DOHH2 (cell line): ENCODE measurements around the gene ERC2.

ENCODE experiments used
- EZH2phosphoT487 ChIP-seq: fragments of 200-600 bp; sonication (generic); IDR thresholded peaks from 2 replicates; pipeline ENCODE4 v1.6.1; 2017; ENCODE audit warnings: borderline replicate concordance, mild to moderate bottlenecking, antibody characterized with exemption, low read length, moderate library complexity, mixed read lengths
- TF ChIP-seq, protein P1 (sequence below): fragments of 200-600 bp; sonication (generic); IDR thresholded peaks from one replicate; pipeline ENCODE4 v1.5.1; 2014; ENCODE audit warnings: antibody characterized with exemption, mild to moderate bottlenecking, low read depth, low read length; ENCODE audit not compliant: poor library complexity, severe bottlenecking

DNA sequence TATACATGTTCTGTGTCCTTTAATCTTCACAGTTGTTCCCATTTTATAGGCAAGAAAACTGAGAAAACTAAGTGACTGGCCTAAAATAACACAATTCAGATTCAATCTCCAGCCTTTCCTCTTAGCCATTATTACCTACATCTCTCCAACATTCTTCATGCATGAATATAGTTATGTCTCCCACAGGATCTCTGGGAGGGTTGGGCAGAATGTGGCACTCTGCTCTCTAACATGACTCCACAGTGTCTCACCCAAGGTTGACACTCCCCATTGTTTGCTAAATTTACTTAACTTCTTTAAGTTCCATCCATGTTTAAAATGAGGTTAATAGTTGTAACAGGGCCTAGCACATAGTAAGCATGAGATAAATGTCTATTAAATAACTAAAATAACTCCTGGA is 276.3 kb downstream of the ERC2 start:
- TF ChIP-seq, protein P1, sequence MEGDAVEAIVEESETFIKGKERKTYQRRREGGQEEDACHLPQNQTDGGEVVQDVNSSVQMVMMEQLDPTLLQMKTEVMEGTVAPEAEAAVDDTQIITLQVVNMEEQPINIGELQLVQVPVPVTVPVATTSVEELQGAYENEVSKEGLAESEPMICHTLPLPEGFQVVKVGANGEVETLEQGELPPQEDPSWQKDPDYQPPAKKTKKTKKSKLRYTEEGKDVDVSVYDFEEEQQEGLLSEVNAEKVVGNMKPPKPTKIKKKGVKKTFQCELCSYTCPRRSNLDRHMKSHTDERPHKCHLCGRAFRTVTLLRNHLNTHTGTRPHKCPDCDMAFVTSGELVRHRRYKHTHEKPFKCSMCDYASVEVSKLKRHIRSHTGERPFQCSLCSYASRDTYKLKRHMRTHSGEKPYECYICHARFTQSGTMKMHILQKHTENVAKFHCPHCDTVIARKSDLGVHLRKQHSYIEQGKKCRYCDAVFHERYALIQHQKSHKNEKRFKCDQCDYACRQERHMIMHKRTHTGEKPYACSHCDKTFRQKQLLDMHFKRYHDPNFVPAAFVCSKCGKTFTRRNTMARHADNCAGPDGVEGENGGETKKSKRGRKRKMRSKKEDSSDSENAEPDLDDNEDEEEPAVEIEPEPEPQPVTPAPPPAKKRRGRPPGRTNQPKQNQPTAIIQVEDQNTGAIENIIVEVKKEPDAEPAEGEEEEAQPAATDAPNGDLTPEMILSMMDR: no peak
- TF ChIP-seq EZH2phosphoT487: no peak
